ENCODE data around the gene FMN2.
"Not testable (repeated sequence)": the region's sequence is repeated elsewhere in the genome, so short reads cannot be mapped to it uniquely, and the experiment has no call there.

FMN2 gene

DNA sequence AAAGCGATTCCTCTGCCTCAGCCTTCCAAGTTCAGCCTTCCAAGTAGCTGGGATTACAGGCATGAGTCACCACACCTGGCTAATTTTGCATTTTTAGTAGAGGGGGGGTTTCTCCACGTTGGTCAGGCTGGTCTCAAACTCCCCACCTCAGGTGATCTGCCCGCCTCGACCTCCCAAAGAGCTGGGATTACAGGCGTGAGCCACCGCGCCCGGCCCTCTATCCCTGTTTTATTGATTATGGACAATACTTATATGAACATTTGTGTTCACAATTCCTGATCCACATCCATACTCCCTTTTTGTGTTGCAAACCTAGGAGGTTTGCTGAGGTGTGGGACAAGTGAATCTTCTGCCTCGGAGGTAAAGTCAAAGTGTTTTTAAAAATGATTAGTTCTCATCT lies 275.0 kb downstream of the FMN2 start:
- DNase-seq (ENCODE audit: low spot score), result no peak

DNA sequence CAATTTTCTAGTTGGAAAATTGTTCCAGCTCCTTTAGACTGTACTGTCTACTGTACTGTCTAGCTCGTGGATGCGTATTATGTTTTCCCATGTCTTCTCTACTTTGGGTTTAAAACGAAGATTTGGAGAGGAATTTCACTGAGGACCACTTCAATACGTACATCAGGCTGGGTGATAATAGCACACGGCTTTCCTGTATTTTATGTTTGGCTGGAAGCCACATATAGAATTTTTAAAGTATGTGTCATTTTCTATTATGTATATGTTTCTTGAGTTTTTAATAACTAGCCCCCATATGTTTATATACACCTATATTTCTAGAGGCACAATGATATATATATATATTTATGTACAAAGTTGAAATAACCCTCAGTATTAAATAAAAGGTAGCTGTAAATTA lies 293.9 kb downstream of the FMN2 start:
- no peak for DNase-seq (ENCODE audit: low spot score)

DNA sequence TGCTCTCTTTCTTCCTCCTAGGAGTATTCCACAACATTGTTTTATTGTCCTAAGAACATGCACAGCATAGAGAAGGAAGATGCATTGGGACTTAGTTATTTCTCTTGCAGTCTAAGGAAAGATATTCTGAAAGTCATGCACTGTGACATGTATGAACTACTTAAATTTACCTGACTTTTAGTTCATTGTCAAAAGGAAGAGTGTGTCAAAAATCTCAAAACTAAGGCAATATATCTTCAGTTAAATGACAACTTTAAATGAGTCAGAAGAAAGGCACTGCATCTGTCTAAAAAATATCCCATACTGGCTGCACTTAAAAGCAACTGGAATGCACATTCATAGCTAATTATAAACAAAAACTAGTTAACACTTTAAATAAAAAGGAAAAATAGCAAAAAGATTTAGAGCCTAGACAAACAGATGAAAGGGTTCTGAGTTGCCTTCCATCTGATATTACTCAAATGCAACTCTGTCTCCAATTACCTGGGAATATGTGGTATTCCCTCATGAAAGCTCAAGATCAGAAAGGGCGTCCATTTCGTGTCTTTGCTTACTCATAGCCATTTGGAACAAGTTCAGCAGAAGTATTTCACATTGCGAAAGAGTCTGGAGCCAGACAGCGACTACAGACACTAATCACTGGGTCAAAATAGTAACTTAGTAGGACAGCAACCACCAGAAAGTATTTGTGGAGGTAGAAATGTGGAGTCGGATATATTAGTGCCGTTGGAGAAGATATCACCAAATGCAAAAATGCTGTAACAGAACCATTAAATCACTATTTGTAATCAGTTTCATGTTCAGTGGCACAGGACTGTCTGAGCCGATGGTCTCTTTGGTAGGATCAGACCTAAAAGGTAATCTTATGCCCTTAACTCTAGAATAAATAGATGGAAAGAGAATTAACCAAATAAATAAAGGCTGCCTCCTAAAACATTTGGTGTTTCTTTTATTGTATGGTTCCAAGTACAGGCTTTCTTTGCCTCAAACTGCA lies 294.6 kb downstream of the FMN2 start:
- DNase-seq (ENCODE audit: low spot score), result no peak

DNA sequence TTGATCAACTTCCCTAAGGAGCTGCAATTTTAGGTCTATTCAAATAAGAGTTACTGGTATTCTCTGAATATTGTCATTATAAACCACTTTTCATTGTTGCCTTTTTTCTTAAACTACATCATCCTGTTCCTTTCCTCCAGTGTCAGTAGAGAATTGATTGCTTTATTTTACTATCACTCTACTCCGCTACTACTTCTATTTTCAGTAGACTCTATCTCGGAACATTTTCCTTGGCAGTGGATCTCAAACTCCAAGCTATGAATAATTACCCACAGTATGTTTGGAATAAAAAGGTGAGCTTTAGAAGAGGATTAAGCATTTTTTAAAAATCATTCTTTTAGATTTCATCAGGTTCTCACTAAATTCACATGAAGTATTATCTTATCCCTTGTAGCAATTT lies 295.4 kb downstream of the FMN2 start:
- DNase-seq (ENCODE audit: low spot score), result no peak

DNA sequence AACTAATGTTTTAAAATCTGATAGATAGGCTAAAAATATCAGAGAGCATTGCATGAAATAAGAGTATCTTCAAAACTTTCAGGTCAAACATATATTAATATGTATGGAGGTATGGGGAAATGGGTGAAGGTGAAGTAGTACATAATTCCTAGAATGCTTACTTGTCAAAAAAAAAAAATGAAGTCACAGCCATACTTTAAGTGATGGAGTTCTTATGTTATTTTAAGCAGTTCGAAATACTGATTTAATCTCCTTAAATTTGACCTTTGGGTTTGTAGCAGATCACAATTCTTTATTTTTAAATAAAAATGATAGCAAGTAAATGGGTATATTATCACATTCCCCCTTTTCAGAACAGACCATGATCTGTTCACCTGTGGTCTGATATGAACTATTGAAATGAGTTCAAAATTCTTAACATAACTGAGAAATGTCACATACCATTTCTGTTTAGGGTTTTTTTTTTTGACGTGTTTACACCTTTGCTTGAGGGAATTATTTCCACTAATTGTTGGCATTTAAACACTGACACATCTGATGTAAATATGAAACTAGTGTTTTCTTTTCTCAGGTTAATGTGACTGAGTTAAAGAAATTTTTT lies 300.1 kb downstream of the FMN2 start:
- no peak for DNase-seq (ENCODE audit: low spot score)

GRCh38 chr1:240394353-240394752 lies 302.7 kb downstream of the FMN2 start:
- DNase-seq (ENCODE audit: low spot score), result no peak

GRCh38 chr1:240395336-240395735 lies 303.7 kb downstream of the FMN2 start:
- no peak for DNase-seq (ENCODE audit: low spot score)

GRCh38 chr1:240399381-240399780 lies 307.7 kb downstream of the FMN2 start:
- DNase-seq (ENCODE audit: low spot score), result no peak

DNA sequence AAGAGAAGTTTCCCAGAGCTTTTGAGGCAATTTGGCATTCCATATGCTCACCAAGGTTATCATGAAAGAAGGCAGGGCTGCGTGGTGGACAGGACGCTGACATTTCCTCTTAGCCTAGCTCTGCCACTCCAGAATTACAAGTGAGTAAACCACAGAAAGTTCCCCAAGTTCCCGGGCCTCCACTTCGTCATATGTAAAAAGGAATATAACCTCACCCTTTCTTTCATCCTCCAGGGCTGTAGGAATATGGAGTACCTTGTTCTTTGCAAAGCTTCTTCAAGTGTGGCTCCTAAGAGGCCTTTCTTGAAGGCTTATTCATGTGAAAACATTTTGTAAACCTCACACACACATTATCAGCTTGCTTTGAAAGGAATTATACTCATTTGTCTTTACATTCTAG lies 310.0 kb downstream of the FMN2 start:
- DNase-seq (ENCODE audit: low spot score), result no peak

GRCh38 chr1:240402326-240402725 lies 310.6 kb downstream of the FMN2 start:
- DNase-seq (ENCODE audit: low spot score), result no peak

DNA sequence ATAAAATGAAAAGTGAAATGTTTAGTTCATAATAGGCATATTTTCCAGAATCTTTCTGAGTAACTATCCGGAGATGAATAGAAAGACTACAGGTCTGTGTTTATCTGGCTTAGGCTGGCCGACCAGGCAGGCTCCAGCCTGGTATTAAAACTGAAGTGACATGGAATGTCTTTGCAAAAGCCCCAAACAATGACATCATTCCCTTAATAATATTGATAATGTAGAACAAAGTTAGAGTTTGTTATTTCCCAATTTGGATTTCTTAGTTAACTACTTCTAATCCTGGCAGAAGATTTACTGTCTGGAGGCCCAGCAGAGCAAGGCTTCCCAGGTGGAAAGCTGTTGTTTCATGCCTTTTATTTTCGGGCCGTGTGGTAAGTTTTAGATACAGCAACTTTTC lies 312.6 kb downstream of the FMN2 start:
- DNase-seq (ENCODE audit: low spot score), result no peak

DNA sequence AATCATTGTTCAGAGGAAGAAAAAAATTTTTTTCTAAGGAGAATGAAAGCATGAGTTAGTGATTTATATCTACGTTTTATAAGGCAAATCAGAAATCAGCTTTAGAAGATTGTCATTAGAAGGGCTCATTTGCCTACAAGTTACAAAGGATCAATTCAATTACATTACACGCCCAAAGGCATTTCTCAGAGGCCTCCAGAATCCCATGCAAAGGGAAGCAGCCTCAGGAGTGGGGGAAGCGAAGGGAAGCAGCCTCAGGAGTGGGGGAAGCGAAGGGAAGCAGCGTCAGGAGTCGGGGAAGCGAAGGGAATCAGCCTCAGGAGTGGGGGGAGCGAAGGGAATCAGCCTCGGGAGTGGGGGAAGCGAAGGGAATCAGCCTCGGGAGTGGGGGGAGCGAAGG lies 314.1 kb downstream of the FMN2 start:
- DNase-seq (ENCODE audit: low spot score), result no peak

DNA sequence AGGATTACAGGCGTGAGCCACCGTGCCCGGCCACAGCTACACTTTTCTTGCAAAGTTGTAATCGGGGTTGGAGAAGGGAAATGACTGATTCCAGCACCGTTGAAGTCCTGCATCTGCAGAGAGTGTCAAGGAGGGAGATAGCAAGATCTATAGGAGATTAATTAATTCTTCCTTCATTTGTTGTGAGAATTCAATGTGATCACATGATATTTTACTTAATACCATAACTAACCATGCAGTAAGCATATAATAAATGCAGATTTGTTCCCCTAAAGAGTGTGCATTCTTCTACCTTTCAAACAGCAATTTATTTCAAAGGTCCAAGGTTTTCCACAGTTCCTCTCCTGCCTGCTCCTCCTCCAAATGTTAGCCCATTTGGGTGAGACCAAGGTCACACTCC lies 315.7 kb downstream of the FMN2 start:
- no peak for DNase-seq (ENCODE audit: low spot score)

DNA sequence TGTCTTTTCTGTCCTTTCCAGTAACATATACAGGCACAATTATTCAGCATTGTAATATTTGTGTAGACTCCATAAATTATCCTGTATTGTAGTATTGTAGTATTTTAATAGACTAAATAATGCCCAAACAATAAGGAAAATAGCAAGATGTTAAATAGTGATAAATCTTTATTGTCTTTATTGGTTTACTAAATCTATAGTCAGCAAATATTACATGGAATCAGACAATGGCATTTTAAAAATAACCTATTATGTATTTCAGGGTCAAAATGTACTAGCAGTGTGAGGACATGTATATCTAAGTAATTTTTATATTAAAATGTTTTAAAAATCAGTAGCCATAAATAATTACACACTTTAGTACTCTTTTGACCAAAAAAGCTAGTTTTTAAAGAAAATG lies 317.9 kb downstream of the FMN2 start:
- DNase-seq (ENCODE audit: low spot score), result no peak

DNA sequence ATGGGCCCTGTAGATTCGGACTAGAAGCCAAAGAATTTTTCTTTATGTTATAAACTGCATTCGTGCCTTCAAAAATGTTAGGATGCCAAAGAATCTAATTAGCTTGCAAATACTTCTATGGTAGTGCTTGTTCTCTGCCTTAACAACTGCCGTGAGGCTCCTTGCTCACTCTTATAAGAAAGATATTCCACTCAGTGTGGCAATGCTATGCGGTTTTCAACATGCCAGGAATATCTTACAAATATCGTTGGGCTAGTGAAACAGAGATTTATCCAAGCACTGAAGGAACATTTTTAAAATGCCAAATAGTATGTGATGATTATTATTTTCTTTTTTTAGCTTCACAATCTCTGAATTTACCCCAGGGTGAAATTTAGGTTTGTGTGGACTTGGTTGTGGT lies 322.0 kb downstream of the FMN2 start:
- no peak for DNase-seq (ENCODE audit: low spot score)

DNA sequence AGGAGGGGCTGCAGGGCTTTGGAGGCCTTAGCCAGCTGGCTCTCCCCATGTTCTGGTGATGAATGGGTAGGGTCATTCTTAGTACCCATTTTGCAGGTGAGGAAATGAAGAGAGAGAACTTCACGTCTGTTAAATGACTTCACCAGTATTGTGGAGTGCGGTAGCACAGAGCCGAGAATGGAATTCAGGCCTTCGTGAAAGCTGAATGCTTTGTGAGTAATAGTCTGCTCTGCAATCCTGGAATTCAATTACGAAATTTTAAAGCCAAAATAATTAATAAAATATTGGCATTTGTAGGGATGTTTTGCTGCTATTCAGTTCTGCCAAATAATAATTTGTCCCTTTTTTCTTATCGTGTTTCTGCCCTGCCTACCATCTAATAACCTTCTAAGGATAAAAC lies 322.6 kb downstream of the FMN2 start:
- DNase-seq (ENCODE audit: low spot score), result no peak

DNA sequence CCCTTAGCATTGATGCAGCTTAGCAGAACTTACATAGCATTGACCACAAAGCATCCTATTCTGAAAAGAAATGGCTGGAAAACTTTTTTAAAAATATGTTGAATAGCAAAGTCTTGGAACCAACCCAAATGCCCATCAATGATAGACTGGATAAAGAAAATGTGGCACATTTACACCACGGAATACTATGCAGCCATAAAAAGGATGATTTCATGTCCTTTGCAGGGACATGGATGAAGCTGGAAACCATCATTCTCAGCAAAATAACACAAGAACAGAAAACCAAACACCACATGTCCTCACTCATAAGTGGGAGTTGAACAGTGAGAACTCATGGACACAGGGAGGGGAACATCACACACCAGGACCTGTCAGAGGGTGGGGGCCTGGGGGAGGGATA lies 323.3 kb downstream of the FMN2 start:
- DNase-seq (ENCODE audit: low spot score), result not testable (repeated sequence)

DNA sequence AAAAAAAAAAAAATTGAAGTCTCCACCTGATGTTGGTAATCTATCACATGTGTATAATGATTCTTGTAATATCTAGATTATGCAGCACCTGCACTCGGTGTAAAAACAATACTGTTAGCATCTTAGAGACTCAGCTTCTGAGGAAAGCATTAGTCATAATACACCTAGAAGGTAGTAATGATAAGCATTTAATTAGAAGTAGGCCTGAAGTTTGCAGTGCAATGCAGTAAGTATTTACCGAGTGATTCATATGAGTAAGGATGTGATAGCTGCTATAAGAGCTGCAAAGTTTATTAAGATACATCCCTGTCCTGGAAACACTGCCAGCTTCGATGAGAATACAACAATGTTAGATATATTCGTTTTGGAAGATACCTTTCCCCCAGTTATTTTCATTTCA lies 323.8 kb downstream of the FMN2 start:
- DNase-seq (ENCODE audit: low spot score), result no peak

GRCh38 chr1:240417317-240417716 lies 325.6 kb downstream of the FMN2 start:
- DNase-seq (ENCODE audit: low spot score), result no peak

DNA sequence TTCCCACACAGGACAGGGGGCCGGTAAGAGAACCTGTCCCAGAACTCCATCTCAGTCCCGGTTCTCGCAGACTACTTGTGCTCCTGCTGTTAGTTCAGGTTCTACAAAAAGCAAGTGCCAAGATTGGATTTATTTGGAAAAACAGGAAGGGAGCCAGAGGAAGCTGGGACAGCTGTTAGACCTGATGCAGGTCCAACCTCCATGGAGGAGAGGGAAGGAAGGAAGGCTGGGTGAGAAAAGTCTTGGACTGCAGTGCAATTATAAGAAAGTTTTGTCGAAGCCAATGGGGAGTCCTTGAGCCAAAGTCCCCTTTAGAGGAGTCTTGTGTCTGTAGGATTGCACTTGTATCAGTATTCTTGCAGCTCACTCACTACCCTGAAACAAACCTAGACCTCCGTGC lies 329.1 kb downstream of the FMN2 start:
- no peak for DNase-seq (ENCODE audit: low spot score)

- no peak for DNase-seq (ENCODE audit: low spot score)
These were observed 331.7 kb downstream of the FMN2 start for GRCh38 chr1:240423246-240423924.

- no peak for DNase-seq (ENCODE audit: low spot score)
These were observed 333.2 kb downstream of the FMN2 start for GRCh38 chr1:240424740-240425464.
